Measurements from ENCODE around the gene SGSM1. TPM values are rescaled to one million over a fixed set of nuclear protein-coding genes. Genes with fewer than 3 reads are reported as not detected.

SGSM1 gene
- polyA plus RNA-seq, 1 of the 3 experiments (the other 2 are of a cell fraction): 0.15 TPM

- Histone ChIP-seq H3K36me3 (replicated peaks in 1 of 2; ENCODE audit: control insufficient read depth in 1 of 2, insufficient read depth in 2 of 2, low read length in 1 of 2) (no peaks in the 10 kb centered on the region), H3K79me2 (ENCODE audit: insufficient read depth) (no peaks in the 10 kb centered on the region), H3K9ac (no peak overlapping the region), H3K4me1 (ENCODE audit: control insufficient read depth in 1 of 2, insufficient read depth in 2 of 2, low read depth in 1 of 2, low read length in 1 of 2) (no peaks in the 10 kb centered on the region), H3K27me3 (ENCODE audit: insufficient read depth) (no peaks in the 10 kb centered on the region), H3K9me2 (no peaks in the 10 kb centered on the region), H3K4me2 (no peak overlapping the region), H3K9me3 (peaks cover 8% of the 10 kb centered on the region; the same call in 1 of the 2 replicates), H2AFZ (ENCODE audit: low read depth) (no peak overlapping the region), H3K27ac (ENCODE audit: low read depth in 2 of 2, low read length in 1 of 2) (no peak overlapping the region), H3K4me3 (ENCODE audit: low read depth in 2 of 2, low read length in 1 of 2) (no peak overlapping the region), H3F3A (replicated peaks; ENCODE audit: insufficient read depth) (no peaks in the 10 kb centered on the region), H4K20me1 (ENCODE audit: insufficient read depth) (no peaks in the 10 kb centered on the region)
- DNase-seq: no peak
- ChIA-PET POLR2A (no interaction called here), CTCF (interaction anchor here (1.5 kb wide), 1 partner anchor 148 kb away, joined by 3 read pairs; no protein-coding TSS in a partner anchor)
- no peak for TF ChIP-seq TAF1 (IDR thresholded peaks at IDR 0.05; ENCODE audit: borderline replicate concordance, low read depth, low read length)
- no peak for TF ChIP-seq JUND (IDR thresholded peaks at IDR 0.05)
- no peak for TF ChIP-seq TEAD4 (IDR thresholded peaks at IDR 0.05; ENCODE audit: borderline replicate concordance, insufficient read depth)
- TF ChIP-seq RCOR1 (IDR thresholded peaks at IDR 0.05; ENCODE audit: low read length): no peak
- TF ChIP-seq ELF1 (IDR thresholded peaks at IDR 0.05): no peak
- no peak for TF ChIP-seq NFIC (IDR thresholded peaks at IDR 0.05; ENCODE audit: borderline replicate concordance)
- TF ChIP-seq REST (IDR thresholded peaks at IDR 0.05; ENCODE audit: low read depth, low read length): no peak
- no peak for TF ChIP-seq RXRA (IDR thresholded peaks at IDR 0.05; ENCODE audit: borderline replicate concordance, low read depth)
- 67% methylated on average over 2 of the region's 2 CpGs for WGBS (ENCODE audit: low lambda C conversion rate)
Measured at GRCh38 chr22:24901448-24901847, 95.4 kb downstream of the SGSM1 start.

DNA sequence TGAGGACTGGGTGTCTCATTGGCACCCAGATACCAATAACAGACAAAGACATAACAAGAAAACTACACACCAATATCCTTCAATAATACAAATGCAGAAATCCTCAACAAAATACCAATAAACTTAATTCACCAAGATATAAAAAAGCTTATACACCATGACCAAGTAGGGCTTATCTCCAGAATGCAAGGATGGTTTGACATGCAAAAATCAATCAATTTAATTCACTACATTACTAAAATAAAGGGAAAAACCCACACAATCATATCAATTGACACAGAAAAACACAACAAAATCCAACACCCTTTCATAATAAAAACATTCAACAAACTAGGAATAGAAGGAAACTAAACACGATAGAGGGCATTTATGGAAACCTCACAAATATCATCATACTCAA lies 99.9 kb downstream of the SGSM1 start:
- ChIA-PET CTCF (no interaction called here), POLR2A (no interaction called here)
- Histone ChIP-seq H3K9me3 (peaks cover 9% of the 10 kb centered on the region; the same call in 1 of the 2 replicates), H4K20me1 (ENCODE audit: insufficient read depth) (no peaks in the 10 kb centered on the region), H2AFZ (ENCODE audit: low read depth) (no peak overlapping the region), H3K4me1 (ENCODE audit: control insufficient read depth in 1 of 2, insufficient read depth in 2 of 2, low read depth in 1 of 2, low read length in 1 of 2) (no peaks in the 10 kb centered on the region), H3K27me3 (ENCODE audit: insufficient read depth) (no peaks in the 10 kb centered on the region), H3K9ac (no peak overlapping the region), H3F3A (replicated peaks; ENCODE audit: insufficient read depth) (no peaks in the 10 kb centered on the region), H3K36me3 (replicated peaks in 1 of 2; ENCODE audit: control insufficient read depth in 1 of 2, insufficient read depth in 2 of 2, low read length in 1 of 2) (no peaks in the 10 kb centered on the region), H3K27ac (ENCODE audit: low read depth in 2 of 2, low read length in 1 of 2) (no peak overlapping the region), H3K79me2 (ENCODE audit: insufficient read depth) (no peaks in the 10 kb centered on the region), H3K4me3 (ENCODE audit: low read depth in 2 of 2, low read length in 1 of 2) (no peak overlapping the region), H3K9me2 (no peaks in the 10 kb centered on the region), H3K4me2 (no peak overlapping the region)
- TF ChIP-seq MEF2A (IDR thresholded peaks at IDR 0.05; ENCODE audit: borderline replicate concordance, low read depth): no peak
- TF ChIP-seq TEAD4 (IDR thresholded peaks at IDR 0.05; ENCODE audit: borderline replicate concordance, insufficient read depth): no peak
- no peak for TF ChIP-seq ELF1 (IDR thresholded peaks at IDR 0.05)
- TF ChIP-seq CHD2 (IDR thresholded peaks at IDR 0.05; ENCODE audit: low read length, partially characterized antibody): no peak
- TF ChIP-seq USF1 (IDR thresholded peaks at IDR 0.05; ENCODE audit: borderline replicate concordance, low read depth): no peak
- TF ChIP-seq REST (IDR thresholded peaks at IDR 0.05; ENCODE audit: low read depth, low read length): no peak
- no peak for TF ChIP-seq SMC3 (IDR thresholded peaks at IDR 0.05; ENCODE audit: low read depth, low read length)
- TF ChIP-seq RAD21 (IDR thresholded peaks at IDR 0.05; ENCODE audit: low read length): no peak
- TF ChIP-seq GABPA (IDR thresholded peaks at IDR 0.05; ENCODE audit: low read depth): no peak
- no peak for TF ChIP-seq YY1 (IDR thresholded peaks at IDR 0.05; ENCODE audit: low read depth)
- TF ChIP-seq GATA2 (CRISPR knock-in tag; IDR thresholded peaks at IDR 0.05): no peak
- TF ChIP-seq SIN3A (IDR thresholded peaks at IDR 0.05; ENCODE audit: borderline replicate concordance, low read depth, low read length): no peak
- no peak for TF ChIP-seq USF2 (IDR thresholded peaks at IDR 0.05; ENCODE audit: borderline replicate concordance, low read depth, low read length)
- 73% methylated on average over 1 of the region's 1 CpG for WGBS (ENCODE audit: low lambda C conversion rate)
- no peak for DNase-seq

Data from SK-N-SH (cell line).